SK-N-SH treated with all-trans-retinoic acid at 6 μM for 48 hours (cell line): ENCODE results near the gene NRK.

ENCODE experiments used
- ARNTL ChIP-seq: fragments of 450-650 bp; formaldehyde crosslinking; IDR thresholded peaks from 2 replicates; pipeline ENCODE4 v1.5.0; 2020; ENCODE audit warnings: low read depth, mild to moderate bottlenecking, moderate library complexity, borderline replicate concordance
- PATZ1 ChIP-seq: fragments of 250-450 bp; sonication (Bioruptor Pico); IDR thresholded peaks from 2 replicates; pipeline ENCODE4 v1.8.0; 2020; ENCODE audit warnings: mild to moderate bottlenecking, moderate library complexity, borderline replicate concordance
- ZFP30 ChIP-seq: fragments of 450-650 bp; formaldehyde crosslinking; IDR thresholded peaks from 2 replicates; pipeline ENCODE4 v1.5.0; 2022; ENCODE audit warnings: mild to moderate bottlenecking, moderate library complexity
- ZNF8 ChIP-seq: fragments of 450-650 bp; formaldehyde crosslinking; IDR thresholded peaks from 2 replicates; pipeline ENCODE4 v1.5.0; 2020; ENCODE audit warnings: mild to moderate bottlenecking, moderate library complexity
- TF ChIP-seq, protein P1 (sequence below): fragments of 250-450 bp; sonication (Bioruptor Pico); IDR thresholded peaks from 2 replicates; pipeline ENCODE4 v1.5.1; 2020; ENCODE audit warnings: low read depth, mild to moderate bottlenecking, moderate library complexity

DNA sequence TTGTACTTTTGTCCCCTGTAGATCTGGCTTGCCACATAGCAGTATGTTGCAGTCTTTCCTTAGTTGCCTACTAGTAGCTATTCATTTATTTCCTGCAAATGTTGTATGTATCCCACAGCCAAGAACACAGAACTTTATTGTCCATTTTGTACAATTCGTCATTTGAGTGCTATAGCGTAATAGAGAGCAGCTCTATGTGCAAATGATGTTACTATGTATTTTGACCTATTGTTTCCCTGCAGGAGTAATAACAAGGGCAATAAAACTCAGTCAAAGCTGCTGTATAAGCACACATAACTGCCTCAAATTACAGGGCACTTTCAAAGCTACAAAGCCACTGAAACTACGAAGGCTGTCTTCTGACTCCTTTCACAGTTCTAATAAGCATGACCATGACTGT is 48.1 kb downstream of the NRK start:
- TF ChIP-seq ZFP30 (CRISPR knock-in tag) = no peak
- TF ChIP-seq, protein P1, sequence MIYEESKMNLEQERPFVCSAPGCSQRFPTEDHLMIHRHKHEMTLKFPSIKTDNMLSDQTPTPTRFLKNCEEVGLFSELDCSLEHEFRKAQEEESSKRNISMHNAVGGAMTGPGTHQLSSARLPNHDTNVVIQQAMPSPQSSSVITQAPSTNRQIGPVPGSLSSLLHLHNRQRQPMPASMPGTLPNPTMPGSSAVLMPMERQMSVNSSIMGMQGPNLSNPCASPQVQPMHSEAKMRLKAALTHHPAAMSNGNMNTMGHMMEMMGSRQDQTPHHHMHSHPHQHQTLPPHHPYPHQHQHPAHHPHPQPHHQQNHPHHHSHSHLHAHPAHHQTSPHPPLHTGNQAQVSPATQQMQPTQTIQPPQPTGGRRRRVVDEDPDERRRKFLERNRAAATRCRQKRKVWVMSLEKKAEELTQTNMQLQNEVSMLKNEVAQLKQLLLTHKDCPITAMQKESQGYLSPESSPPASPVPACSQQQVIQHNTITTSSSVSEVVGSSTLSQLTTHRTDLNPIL = no peak
- TF ChIP-seq ARNTL (CRISPR knock-in tag) = no peak
- no peak for TF ChIP-seq PATZ1 (CRISPR knock-in tag)
- no peak for TF ChIP-seq ZNF8 (CRISPR knock-in tag)
